Caco-2 (cell line): ENCODE measurements around the gene STK35. TPM values are rescaled to one million over a fixed set of nuclear protein-coding genes. Genes with fewer than 3 reads are reported as not detected.

ENCODE experiments used
- BruUV-seq: library from RNA; stranded (reverse); fragments of 400-500 nt; replicated peaks from 2 replicates; lab custom pipeline; 2021; lab: Mats Ljungman, UMichigan
- CTCF ChIA-PET: fragments of 300-600 bp; sonication (Branson Sonifier 250); formaldehyde crosslinking; loops from one replicate; lab custom pipeline; 2022; ENCODE audit warnings: antibody characterized with exemption; lab: Charles Lee
- POLR2A ChIA-PET: fragments of 300-600 bp; sonication (Branson Sonifier 250); formaldehyde crosslinking; loops from one replicate; lab custom pipeline; 2022; ENCODE audit warnings: antibody characterized with exemption; lab: Charles Lee
- DNase-seq, 2 experiments: peaks; one replicate each; pipeline versions ENCODE4 v3.0.0 to v3.0.0-alpha.2; 2020 to 2022
- H3K27me3 ChIP-seq: replicated peaks from 2 replicates; pipeline ENCODE4 v1.6.0; 2011; ENCODE audit warnings: low read length; ENCODE audit not compliant: control insufficient read depth, insufficient read depth
- H3K36me3 ChIP-seq: 2 replicates; pipeline ENCODE4 v1.5.1; 2011; ENCODE audit warnings: low read length; ENCODE audit not compliant: control insufficient read depth, insufficient read depth
- H3K4me1 ChIP-seq: fragments of 250-450 bp; sonication (Bioruptor Pico); 2 replicates; pipeline ENCODE4 v1.5.1; 2020; ENCODE audit warnings: mild to moderate bottlenecking
- H3K4me3 ChIP-seq: 2 replicates; pipeline ENCODE4 v1.5.1; 2011; ENCODE audit warnings: low read depth, mild to moderate bottlenecking, control low read depth, low read length
- H3K9me3 ChIP-seq: fragments of 250-450 bp; sonication (Bioruptor Pico); 2 replicates; pipeline ENCODE4 v1.5.1; 2020; ENCODE audit warnings: mild to moderate bottlenecking, moderate library complexity
- H3K27ac Mint-ChIP-seq: one replicate; pipeline ENCODE4 v1.8.0; 2022; ENCODE audit warnings: mixed read lengths; ENCODE audit not compliant: unreplicated experiment
- H3K27me3 Mint-ChIP-seq: one replicate; pipeline ENCODE4 v1.8.0; 2022; ENCODE audit warnings: mixed read lengths; ENCODE audit not compliant: insufficient read depth, unreplicated experiment
- H3K36me3 Mint-ChIP-seq: one replicate; pipeline ENCODE4 v1.8.0; 2022; ENCODE audit warnings: mild to moderate bottlenecking, mixed read lengths; ENCODE audit not compliant: insufficient read depth, unreplicated experiment
- H3K4me1 Mint-ChIP-seq: one replicate; pipeline ENCODE4 v1.8.0; 2022; ENCODE audit warnings: low read depth, mixed read lengths; ENCODE audit not compliant: unreplicated experiment
- H3K4me3 Mint-ChIP-seq: one replicate; pipeline ENCODE4 v1.8.0; 2022; ENCODE audit warnings: mild to moderate bottlenecking, moderate library complexity, mixed read lengths; ENCODE audit not compliant: unreplicated experiment
- H3K9me3 Mint-ChIP-seq: one replicate; pipeline ENCODE4 v1.8.0; 2022; ENCODE audit warnings: mixed read lengths; ENCODE audit not compliant: unreplicated experiment
- CTCF ChIP-seq, 2 experiments: fragments of 200-600 bp in 1 of 2; IDR thresholded peaks; 1 replicate in 1 of 2; 2 replicates in 1 of 2; pipeline versions ENCODE4 v1.5.1 to v1.8.0; 2011 to 2022; ENCODE audit warnings: antibody characterized with exemption in 1 of 2, control low read depth in 1 of 2, inconsistent platforms in 1 of 2, low read depth in 1 of 2, low read length in 1 of 2, mild to moderate bottlenecking in 1 of 2, moderate library complexity in 1 of 2; ENCODE audit not compliant: insufficient read depth in 1 of 2, severe bottlenecking in 1 of 2, unreplicated experiment in 1 of 2
- intact Hi-C: fragments of 100-400 bp; cut with micrococcal nuclease; formaldehyde crosslinking; loops from one replicate; pipeline ENCODE4 v1.10.0; 2022; ENCODE audit not compliant: unreplicated experiment
- total RNA-seq: library from RNA; stranded (reverse); gene quantifications from 2 replicates; pipeline ENCODE4 v1.2.3, GENCODE V29; 2022

The STK35 gene
- total RNA-seq, 1 experiment from 2014 or later, result 40.2 TPM

GRCh38 chr20:2162823-2163166, 61.2 kb downstream of the STK35 start:
- TF ChIP-seq CTCF (IDR thresholded peaks at IDR 0.05; ENCODE audit: insufficient read depth in 1 of 2, low read depth in 1 of 2, low read length in 1 of 2, severe bottlenecking in 1 of 2, unreplicated experiment in 1 of 2), result no peak
- Mint-ChIP-seq H3K4me3 (no peak overlapping the region), H3K9me3 (no peaks in the 10 kb centered on the region), H3K36me3 (no peaks in the 10 kb centered on the region), H3K27me3 (peaks cover 10% of the 10 kb centered on the region), H3K27ac (no peak overlapping the region), H3K4me1 (no peaks in the 10 kb centered on the region)
- CTCF ChIA-PET, result interaction anchor here (1.4 kb wide), 1 partner anchor 10 kb away, joined by 5 read pairs; no protein-coding TSS in a partner anchor
- DNase-seq, result no peak
- BruUV-seq, result no TSS peak
- no peaks in the 10 kb centered on the region for H3K27me3 ChIP-seq
- H3K36me3 ChIP-seq, result no peaks in the 10 kb centered on the region
- H3K4me1 ChIP-seq, result no peaks in the 10 kb centered on the region
- POLR2A ChIA-PET, result no interaction called here
- no peaks in the 10 kb centered on the region for H3K9me3 ChIP-seq
- no peak overlapping the region for H3K4me3 ChIP-seq
- intact Hi-C loops, result no loop called here

- no peaks in the 10 kb centered on the region for H3K9me3 ChIP-seq
- no peaks in the 10 kb centered on the region for H3K36me3 ChIP-seq
- DNase-seq, result no peak
- ChIA-PET POLR2A (no interaction called here), CTCF (interaction anchor here (1.4 kb wide), 1 partner anchor 9 kb away, joined by 5 read pairs; no protein-coding TSS in a partner anchor)
- intact Hi-C loops, result no loop called here
- no peaks in the 10 kb centered on the region for H3K27me3 ChIP-seq
- Mint-ChIP-seq H3K4me1 (no peaks in the 10 kb centered on the region), H3K4me3 (no peak overlapping the region), H3K9me3 (no peaks in the 10 kb centered on the region), H3K27ac (no peak overlapping the region), H3K36me3 (no peaks in the 10 kb centered on the region), H3K27me3 (peaks cover 10% of the 10 kb centered on the region)
- no TSS peak for BruUV-seq
- TF ChIP-seq CTCF (IDR thresholded peaks at IDR 0.05; ENCODE audit: insufficient read depth in 1 of 2, low read depth in 1 of 2, low read length in 1 of 2, severe bottlenecking in 1 of 2, unreplicated experiment in 1 of 2), result no peak
- no peaks in the 10 kb centered on the region for H3K4me1 ChIP-seq
- no peak overlapping the region for H3K4me3 ChIP-seq
Observed at GRCh38 chr20:2163312-2163711, 61.7 kb downstream of the STK35 start.

- no peaks in the 10 kb centered on the region for H3K36me3 Mint-ChIP-seq
- no peak overlapping the region for H3K4me3 ChIP-seq
- H3K36me3 ChIP-seq, result no peaks in the 10 kb centered on the region
- no peaks in the 10 kb centered on the region for H3K27me3 ChIP-seq
- intact Hi-C loops, result no loop called here
- ChIA-PET POLR2A (no interaction called here), CTCF (interaction anchor here (1.4 kb wide), 1 partner anchor 9 kb away, joined by 5 read pairs; no protein-coding TSS in a partner anchor)
- no peak overlapping the region for H3K27ac Mint-ChIP-seq
- no peaks in the 10 kb centered on the region for H3K9me3 Mint-ChIP-seq
- no TSS peak for BruUV-seq
- no peaks in the 10 kb centered on the region for H3K4me1 ChIP-seq
- no peak for DNase-seq
- H3K27me3 Mint-ChIP-seq, result peaks cover 10% of the 10 kb centered on the region
- no peak for TF ChIP-seq CTCF (IDR thresholded peaks at IDR 0.05; ENCODE audit: insufficient read depth in 1 of 2, low read depth in 1 of 2, low read length in 1 of 2, severe bottlenecking in 1 of 2, unreplicated experiment in 1 of 2)
- no peaks in the 10 kb centered on the region for H3K9me3 ChIP-seq
- no peak overlapping the region for H3K4me3 Mint-ChIP-seq
- H3K4me1 Mint-ChIP-seq, result no peaks in the 10 kb centered on the region
Observed at GRCh38 chr20:2163757-2164156, 62.1 kb downstream of the STK35 start.
